Activated naive CD8-positive, alpha-beta T cell treated with anti-CD3 and anti-CD28 coated beads, Interleukin-2, amount 50 U/mL, for 16 hours (primary cell): ENCODE measurements around the gene FAM98A.

Experiments
- DNase-seq: peaks from one replicate; pipeline ENCODE4 v3.0.0-alpha.2; 2020; ENCODE audit warnings: low read depth, low spot score

Gene FAM98A

DNA sequence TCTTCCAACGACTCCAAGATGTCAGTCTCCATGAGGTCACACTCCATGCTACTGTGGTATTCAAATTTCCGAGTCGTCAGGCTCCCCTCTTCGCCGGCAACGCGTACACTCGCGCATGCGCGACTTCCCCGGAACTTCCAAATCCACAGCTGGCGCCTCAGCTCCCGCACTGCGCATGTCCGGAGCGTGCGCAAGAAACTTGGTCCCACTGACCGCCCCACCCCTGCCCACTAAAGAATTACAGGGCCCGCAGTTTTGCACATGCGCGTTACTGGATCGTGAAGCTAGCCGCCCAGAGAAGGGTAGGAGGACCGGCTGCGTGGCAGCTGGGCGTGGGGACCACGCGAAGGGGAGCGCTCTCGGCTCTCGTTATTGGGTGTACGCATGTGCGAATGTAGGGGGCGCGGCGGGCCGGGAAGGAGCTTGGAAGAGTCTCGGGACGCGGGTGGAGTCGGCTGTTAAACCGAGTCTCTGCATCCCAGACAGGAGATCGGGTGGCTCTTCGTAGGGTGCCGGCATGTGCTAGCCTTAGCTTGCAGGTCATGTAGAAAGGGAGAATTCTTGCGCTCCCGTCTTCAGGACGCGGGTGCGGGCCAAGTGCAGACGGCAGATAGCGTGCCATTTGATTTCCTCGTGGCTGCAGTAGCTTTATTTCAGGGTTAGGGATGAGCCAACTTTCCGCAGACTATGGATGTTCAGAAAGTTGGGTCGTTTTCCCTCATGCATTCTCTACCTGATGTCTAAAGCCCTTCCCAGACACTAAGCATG is at the start of gene FAM98A:
Gene FAM98A (minus strand): TSS at position 125 of the 768 bp plus-strand sequence. CDS start 78 bp downstream, at position 47.
- DNase-seq = peak; percentile 99

DNA sequence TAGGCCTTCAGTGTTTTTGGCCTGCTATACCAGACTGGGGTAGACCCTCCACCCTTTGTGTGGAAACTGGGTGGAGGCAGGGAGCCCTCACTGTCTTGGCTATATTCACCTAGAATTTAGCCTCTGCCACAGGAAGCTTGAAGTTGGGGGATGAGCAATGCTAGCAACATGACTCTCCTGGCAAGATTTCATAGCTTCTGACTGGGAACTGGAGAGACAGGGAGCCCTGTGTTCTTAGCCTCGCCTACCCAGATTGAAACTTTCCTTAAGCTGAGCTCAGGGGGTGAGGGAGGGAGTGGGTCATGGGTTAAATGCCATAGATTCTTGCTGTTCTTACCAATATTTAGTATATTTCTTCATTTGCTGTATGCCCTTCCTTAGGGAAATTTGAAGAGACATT is 46.8 kb upstream of the FAM98A start:
- DNase-seq = no peak

DNA sequence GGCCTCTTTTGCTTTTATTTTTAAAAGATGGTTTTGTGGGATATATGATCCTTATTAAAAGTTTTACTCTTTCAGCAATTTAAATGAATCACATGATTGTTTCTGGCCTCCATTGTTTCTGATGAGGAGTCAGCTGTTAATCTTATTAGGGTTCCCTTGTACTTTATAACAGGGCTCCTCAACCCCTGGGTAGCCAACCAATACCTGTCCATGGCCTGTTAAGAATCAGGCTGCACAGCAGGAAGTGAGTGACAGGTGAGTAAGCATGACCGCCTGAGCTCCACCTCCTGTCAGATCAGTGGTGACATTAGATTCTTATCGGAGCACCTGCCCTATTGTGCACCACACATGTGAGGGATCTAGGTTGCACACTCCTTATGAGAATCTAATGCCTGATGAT is 45.1 kb upstream of the FAM98A start:
- DNase-seq = no peak

DNA sequence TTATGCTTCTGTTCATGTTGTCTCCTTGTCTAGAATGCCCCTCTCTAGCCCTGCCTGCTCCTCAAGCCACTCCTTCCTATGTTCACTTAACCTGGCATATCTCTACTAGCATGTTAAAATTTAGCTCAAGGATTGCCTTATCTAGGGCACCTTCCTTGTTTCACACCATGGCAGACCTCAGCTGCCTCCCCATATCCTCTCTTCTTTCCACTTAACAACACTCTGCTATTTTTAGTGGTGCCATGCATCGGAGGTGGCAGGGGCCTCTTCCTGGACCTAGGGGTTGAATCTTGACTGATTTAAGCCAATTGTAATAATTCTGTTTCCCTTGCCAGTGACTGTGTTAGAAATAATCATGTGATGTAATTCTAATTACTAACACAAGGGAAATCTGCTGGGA is 36.9 kb upstream of the FAM98A start:
- DNase-seq = no peak

DNA sequence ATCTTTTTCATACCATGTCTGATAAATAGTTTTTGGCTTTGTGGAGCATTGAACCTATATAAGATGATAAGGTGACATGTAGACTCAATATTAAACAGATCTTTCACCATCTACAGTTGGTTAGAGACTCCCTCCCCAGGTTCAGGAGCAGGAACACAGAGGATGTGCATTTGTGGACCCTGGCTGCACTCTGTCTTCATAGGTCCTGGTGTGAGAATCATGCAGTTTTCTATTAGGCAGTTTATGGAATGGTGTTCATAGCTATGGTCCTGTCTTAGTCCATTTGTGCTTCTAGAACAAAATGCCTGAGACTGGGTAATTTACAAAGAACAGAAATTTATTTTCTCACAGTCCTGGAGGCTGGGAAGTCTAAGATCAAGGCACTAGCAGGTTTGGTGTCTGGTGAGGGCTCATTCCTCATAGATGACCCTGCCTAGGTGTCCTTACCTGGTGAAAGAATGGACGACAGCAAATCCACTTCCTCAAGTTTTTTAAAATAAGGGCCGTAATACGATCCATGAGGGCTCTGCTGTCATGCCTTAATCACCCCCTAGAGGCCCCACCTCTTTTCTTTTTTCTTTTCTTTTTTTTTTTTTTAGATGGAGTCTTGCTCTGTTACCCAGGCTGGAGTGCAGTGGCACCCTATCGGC is 35.3 kb upstream of the FAM98A start:
- no peak for DNase-seq

DNA sequence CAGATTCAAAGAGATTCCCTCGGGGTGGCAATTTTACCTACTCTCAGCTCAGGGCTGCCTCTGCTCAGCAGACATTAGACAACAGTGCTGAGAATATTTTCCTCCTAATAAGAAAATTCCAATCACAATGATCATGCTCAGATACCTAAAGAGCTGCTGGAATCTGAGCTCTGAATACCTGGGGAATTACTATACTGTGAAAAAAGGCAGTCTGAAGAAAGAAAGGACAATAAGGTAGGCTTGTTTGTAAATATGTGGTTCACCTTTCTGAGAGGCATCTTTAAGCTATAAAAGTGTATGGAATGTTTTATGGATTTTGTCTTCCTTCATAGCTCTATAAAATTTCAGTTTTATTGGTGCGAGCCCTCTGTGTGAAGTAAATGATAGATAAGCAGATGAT is 34.2 kb upstream of the FAM98A start:
- no peak for DNase-seq

DNA sequence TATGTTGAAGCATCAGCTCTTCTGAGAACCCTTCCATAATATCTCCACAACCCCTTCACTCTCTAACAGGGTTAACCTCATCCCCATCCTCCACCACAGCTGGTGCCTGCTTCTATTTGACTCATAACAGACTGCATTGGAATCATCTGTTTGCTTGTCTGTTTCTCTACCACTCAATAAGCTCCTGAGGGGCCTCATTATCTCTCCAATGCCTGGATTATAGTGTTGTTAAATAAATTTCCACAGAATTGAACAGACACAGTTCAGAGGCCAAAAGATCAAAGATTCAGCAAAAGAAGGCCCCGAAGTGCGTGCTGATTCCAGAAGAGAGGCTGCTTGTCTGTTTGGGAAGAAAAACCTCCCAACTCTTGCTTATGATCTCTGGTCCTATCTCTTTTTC is 33.7 kb upstream of the FAM98A start:
- no peak for DNase-seq

DNA sequence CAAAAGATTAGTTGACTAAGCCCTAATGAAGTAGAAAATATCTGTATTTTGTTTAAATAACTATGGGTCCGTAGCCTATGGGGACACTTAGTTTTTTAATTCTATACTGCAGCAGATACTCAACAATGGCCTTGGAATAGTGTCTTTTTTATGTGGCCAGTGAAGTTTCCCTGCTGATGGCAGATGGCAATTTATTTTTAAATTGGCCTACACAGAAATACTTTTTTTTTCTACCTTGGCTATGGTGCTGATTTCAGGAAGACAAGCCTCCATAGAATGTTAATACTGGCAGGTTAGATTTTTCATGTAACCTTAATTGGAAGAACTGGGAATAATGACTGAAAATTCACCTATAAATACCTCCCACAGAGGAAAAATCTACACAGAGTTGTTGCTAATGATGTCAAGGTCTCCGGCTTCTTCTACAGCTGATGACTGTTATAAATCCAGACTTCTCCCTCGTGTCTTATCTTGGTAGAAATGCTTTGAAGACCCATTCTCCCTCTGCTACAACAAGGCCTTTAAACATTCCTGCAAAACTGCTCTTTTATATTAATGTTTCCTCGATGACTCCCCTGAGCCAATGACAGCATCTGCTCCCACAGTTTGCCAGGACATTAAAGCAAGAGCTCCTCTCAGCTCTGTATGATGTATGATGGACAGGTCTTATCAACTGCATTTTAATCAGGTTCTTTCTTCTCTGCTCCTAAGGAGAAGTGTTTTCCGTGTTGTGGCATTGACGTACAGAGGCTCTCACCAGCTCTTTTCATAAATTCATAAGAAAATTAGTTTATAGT is 29.1 kb upstream of the FAM98A start:
- DNase-seq = no peak

DNA sequence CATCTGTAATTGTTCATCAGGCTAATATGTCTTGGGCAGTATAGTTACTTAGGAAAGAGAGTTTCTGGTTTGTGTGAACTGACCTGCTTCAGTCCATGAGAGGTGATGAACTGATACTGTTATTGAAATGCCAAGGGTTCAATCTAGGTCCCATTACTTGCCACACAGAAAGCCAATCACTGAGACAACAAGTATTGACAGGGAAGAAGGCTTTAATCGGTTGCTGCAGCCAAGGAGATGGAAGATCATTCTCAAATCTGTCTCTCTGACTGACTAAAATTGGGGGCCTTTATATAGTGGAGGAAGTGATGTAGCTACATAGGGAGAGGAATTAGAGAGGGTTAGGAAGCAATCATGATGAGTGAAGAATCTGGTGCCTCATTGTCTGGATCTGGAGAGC is 19.9 kb upstream of the FAM98A start:
- DNase-seq = no peak

DNA sequence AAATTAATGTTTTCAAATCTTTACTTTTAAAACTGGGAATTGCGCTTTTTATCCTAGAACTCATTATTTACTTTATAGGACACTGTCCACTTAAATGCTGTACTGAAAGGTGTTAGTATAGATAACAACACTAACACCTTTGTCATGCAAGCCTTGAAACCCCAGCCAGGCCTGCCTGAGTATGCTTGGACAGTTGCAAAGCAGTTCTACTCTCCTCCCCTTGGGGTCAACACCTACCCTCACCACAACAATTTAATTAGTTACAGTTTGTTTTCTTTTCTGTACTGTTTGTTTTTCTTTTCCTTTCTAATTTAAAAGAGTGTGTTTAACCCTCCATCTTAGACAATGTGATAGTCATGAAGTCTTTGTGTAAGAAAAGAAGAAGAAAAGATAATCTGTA is 18.9 kb upstream of the FAM98A start:
- DNase-seq = no peak

DNA sequence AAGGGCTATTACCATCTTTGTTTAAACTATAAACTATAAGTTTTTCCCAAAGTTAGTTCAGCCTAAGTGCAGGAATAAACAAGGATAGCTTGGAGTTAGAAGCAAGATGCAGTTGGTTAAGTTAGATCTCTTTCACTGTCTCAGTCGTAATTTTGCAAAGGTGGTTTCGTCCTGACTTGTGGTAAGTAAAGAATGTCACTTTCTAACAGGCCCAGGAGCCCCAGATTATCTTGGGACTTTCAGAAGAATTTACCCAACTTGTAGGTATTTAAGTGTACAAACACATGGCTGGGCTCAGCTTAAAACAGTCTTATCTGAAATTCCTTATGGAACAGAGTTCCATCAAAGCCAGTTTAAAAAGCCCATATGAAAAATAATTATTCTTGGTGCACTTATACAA is 18.3 kb upstream of the FAM98A start:
- no peak for DNase-seq

DNA sequence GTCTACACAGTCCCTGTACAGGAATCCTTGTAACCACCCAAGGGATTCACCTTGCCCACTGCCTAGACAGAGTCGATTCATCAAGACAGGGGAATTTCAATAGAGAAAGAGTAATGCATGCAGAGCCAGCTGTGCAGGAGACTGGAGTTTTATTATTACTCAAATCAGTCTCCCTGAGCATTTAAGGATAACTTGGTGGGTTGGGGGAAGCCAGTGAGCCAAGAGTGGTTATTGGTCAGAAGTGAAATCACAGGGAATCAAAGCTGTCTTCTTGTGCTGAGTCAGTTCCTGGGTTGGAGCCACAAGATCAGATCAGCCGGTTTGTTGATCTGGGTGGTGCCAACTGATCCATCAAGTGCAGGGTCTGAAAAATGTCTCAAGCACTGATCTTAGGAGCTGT is 17.8 kb upstream of the FAM98A start:
- no peak for DNase-seq

DNA sequence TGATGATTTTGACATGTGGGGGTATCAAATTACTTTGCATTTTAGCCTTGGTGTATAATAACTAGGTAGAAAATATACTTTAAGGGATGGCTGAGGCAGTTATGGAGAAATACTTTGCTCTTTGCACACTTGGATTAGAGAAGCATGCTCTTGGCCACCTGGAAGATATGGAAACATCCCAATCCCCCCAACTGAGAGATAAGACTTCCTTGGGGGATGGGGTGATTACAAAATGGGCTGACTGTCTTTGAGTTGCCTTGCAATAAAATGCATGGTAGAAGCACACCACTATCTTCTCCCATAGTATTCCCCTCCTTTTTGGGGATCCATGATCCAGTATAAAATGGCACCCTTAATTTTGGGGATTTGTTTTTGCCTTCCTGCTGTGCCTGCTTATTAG is 15.1 kb upstream of the FAM98A start:
- DNase-seq = no peak

DNA sequence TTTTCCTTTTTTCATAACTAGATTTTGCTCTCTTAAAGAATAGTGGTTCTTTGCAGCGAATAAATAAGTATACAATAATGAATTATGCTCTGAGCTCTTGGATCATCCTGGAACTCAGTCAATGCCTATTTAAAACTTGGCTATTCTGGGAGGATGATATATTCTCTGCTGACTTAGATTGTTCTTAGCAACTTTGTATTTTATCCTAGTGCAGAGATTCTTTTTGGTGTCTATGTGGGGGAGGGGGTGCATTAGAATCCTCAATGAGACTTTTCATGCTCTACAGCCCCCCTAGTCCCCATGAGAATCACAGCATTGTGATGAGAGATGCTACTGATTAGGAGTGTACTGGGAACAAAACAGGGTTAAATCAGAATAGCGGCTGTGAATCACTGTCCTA is 8.8 kb upstream of the FAM98A start:
- DNase-seq = no peak

DNA sequence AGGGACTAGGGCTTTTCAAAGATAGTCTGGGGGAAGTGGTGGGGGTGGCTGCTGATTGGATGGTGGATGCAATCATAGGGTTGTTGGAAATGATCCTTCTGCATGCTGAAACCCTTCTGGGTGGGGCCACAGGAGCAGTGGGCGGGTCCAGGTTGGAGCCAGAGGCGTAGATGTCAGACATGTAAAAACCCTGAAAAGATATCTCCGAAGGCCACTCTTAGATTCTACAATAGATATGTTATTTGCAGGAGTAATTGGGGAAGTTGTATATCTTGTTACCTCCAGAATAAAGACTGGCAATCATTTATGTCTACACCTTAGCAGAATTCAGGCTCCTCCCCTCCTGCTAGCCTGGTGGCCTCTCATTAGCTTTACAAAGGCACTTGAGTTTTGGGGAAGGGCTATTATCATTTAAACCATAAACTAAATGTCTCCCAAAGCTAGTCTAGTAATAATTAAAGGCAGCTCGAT is 8.2 kb upstream of the FAM98A start:
- DNase-seq = no peak

DNA sequence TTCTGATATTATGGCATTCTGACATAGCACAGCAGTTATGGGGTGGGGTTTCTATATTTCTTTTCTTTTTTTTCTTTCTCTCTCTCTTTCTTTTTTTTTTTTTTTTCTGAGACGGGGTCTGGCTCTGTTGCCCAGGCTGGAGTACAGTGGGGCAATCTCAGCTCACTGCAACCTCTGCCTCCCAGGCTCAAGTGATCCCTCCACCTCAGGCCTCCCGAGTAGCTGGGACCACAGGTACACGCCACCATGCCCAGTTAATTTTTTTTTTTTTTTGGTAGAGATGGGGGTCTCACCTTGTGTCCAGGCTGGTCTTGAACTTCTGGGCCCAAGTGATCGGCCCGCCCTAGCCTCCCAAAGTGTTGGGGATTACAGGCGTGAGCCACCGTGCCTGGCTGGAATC is 7.5 kb upstream of the FAM98A start:
- no peak for DNase-seq

DNA sequence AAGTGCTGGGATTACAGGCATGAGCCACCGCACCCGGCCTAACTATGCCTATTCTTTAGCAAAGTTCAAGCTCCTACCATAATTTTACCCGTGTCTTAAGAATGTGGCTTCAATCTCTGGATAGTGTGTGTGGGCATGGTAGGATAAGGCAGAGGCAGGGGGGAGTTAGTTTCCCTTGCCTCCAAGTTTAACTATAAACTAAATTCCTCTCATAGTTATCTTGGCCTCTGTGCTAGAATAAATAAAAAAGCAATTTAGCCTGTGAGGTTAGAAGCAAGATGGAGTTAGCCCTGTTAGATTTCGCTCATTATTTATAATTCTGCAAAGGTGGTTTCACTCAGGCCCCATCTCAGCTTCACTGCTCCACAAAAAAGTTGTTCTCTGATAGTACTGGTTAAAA is 7.0 kb upstream of the FAM98A start:
- DNase-seq = no peak

DNA sequence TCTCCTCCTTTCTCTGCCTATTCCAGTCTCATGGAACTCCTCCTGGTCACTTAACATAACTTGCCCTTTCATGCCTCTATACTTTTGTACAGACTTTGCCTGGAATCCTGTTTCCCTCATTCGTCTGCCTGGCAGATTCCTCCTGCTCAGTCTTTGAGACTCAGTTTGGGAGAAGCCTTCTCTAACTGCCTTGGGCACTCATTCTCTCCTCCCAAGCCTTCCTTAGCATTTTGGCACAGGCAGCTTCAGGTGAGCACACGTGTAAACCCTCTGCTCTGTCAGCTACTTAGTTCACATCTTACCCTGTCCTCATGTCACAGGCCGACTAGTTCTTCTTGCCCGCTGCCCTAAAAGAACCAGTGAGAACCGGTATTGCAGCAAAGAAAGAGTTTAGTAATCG is 6.0 kb upstream of the FAM98A start:
- DNase-seq = no peak

DNA sequence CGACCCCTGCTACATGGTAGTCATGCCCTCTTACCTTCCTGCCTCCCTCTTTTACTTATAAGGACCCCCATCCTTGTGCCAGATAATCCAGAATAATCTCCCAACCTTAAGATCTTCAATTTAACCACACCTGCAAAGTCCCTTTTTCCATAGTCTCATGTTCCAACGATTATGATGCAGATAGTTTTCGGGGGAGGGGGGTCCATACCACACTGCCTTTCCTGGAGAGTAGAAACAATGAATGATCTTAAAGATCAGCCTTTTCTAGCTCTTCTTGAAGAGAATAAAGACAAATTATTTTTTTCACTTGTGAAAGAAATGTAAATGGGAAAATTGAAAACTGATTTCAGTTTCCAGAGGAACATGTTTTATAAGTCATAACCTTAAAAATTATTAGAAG is 4.3 kb upstream of the FAM98A start:
- no peak for DNase-seq

DNA sequence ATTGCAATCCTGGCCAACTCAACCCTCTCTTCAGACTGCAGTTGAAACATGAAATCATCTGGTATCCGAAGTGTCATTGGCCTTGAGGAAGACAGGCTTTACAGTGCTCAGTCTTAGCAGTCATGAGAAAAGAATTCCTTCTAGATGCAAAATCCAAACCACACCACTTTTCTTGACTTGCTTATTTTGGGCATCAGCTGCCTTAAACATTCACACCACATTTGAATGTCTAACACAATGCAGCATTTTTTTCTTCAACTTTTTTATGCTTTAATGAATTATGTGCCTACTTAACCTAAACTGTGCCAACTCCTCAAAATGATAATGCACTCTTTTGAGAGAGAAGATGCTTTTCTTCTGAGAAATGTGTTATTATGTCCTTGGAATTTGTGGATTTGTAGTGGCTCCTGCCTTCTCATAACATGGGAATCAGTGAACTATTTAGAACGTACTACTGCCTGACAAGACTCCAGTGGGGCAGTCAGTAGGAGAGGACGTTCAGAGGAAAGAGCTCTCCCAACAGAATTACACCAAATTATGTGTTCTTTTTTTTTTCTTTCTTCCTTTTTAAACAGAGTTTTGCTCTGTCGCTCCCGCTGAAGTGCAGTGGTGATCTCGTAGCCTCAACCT is 3.2 kb upstream of the FAM98A start:
- no peak for DNase-seq

DNA sequence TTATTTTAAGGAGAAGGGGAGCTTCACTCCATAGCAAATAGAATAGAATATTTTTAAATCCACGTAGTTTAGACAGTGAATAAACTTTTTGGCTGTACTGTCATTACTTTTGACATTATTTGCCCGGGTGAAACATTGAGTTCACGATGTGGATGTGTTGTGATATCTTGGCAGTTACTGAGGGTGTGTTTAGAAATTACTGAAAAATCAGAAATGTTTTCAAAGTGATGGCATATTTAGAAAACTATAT is 769 bp upstream of the FAM98A start:
- DNase-seq = no peak

DNA sequence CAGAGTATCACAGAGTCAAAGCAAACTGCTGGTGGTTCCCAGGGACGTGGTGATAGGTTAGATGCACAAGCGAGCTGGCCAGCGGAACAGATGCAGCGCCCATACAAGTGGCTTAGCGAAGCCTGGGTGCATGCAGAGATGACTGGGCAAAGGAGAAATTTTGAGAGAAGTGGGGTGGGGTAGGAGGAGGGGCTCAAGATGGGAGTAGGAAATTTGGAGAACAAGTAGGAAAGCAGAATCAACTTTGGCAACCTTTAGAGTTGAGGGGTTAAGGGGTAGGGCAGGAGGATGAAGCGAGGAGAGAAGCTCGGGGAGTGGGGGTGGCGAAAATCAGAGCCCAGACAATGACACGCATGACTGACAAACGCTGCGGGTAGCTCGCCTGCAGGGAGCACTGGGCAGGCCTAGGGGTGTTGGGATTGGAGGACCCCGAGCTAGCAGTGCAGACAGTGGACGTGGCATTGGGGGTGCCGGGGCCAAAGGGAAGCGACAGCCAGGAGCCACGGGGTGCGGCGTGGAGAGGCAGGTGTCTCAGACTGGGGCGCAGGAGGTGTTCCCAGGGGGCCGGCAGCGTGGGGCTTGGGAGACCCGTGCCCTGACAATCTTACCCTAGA is 431 bp downstream of the FAM98A start:
- no peak for DNase-seq
